Myometrial cell (primary cell): ENCODE measurements around the gene TRIM31. TPM values are rescaled to one million over a fixed set of nuclear protein-coding genes. Genes with fewer than 3 reads are reported as not detected.

Experiments used
- total RNA-seq: library from RNA; depleted of rRNA; stranded (reverse); fragments of >200 nt; gene quantifications from 2 replicates; pipeline ENCODE4 v1.2.3, GENCODE V29; 2015

TRIM31 gene, protein sequence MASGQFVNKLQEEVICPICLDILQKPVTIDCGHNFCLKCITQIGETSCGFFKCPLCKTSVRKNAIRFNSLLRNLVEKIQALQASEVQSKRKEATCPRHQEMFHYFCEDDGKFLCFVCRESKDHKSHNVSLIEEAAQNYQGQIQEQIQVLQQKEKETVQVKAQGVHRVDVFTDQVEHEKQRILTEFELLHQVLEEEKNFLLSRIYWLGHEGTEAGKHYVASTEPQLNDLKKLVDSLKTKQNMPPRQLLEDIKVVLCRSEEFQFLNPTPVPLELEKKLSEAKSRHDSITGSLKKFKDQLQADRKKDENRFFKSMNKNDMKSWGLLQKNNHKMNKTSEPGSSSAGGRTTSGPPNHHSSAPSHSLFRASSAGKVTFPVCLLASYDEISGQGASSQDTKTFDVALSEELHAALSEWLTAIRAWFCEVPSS
- not detected in 2 replicates for total RNA-seq

DNA sequence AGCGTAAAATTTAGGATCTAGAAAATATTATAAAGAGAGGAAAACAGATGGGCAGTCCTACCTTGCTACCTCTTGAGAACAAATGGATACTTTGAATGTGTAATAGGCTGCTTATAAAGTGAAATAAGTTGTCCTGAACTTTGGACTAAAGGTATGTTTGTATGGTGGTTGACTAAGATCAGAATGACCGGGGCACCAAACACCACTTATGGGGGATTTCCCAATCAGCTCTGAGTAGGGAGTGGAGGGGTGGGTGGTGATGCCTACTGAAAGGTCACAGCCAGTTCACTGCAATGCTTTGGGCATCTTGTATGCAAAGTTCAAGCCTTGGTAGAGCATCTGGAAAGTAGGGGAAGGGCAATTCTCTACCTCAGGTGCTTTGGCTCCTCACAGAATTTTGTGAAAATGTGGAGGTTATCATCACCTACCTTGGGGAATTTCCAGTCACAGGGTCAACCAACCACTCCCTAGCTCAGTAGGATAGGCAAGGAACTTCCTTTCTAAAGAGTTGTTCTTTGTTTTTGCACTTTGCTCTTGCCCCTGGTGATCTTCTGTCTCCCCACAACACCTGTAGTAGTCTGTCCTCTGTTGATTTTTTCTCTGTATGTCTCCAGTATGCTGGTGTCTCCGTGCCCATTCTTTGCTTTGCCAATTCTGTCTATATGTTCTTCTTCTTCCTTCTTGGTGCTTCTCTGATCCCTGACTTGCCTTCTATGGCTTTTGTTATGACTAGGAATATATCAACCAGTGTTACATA, at the start of gene TRIM31:
Gene TRIM31 (minus strand): TSS at position 88 of the 757 bp plus-strand sequence. CDS start 285 bp downstream, outside the sequence.

GRCh38 chr6:30160785-30161531, 48.1 kb upstream of the TRIM31 start, which contains the start of gene TRIM10:
Gene TRIM10 (minus strand): TSS chr6:30161211. CDS start chr6:30160858, 353 bp downstream.

DNA sequence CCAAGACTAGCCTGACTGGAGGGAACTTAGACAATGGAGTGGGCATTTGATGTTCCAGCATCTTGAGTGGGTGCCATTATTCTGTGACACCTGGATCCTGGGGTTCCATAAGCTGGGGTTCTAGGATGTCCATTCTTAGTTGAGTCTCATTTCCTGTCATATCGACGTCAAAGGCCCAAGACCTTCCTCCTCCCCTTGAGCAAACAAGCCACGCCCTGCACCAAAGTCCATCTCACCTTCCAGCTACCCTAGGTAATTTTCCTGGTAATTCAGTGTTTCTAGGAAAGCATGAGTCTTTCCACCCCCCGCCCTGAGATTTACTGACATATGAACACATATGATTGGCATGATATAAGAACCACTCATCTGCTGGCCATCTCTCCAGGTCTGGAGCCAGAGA, 22.9 kb upstream of the TRIM31 start, which contains the start of gene TRIM40:
Gene TRIM40 (plus strand): TSS at position 384 of the 400 bp plus-strand sequence. CDS start 897 bp downstream, outside the sequence.

DNA sequence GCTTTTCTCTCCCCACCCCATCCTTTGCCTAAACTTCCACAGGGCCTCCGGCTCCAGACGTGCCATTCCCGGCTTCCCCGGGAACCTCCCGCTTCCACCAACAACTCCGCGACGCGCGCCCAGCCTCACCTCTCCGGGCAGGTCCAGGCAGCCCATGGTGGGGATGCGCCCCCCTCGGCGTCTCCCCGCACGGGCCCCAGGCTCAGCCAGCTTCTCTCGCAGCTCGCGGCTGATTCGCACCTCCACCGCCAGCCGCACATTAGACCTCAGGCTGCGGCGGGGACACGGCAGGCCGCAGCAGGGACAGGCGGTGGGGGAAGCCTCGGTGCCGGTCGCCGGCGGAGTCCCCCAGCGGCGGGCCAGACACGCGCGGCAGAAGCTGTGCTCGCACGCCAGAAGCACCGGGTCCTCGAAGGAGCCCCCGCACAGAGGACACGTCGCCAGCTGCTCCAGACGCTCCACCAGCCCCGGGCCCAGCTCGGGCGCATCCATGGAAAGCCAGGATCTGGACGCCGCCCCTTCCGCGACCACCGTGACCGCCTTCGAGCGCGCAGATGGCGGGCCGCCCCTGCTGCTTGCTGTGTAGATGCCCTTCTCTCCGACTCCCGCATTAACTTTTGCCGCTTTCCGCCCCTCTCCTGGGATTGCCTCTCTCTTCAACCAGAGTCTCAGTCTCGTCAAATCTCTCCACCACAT, 37.6 kb downstream of the TRIM31 start, which contains the start of gene RNF39:
Gene RNF39 (minus strand): TSS at position 676 of the 696 bp plus-strand sequence. CDS start 184 bp downstream, at position 492.

GRCh38 chr6:30066577-30067459, 46.1 kb downstream of the TRIM31 start, which contains the start of gene PPP1R11:
Gene PPP1R11 (plus strand): TSS chr6:30067198. CDS start chr6:30067411, 213 bp downstream.

DNA sequence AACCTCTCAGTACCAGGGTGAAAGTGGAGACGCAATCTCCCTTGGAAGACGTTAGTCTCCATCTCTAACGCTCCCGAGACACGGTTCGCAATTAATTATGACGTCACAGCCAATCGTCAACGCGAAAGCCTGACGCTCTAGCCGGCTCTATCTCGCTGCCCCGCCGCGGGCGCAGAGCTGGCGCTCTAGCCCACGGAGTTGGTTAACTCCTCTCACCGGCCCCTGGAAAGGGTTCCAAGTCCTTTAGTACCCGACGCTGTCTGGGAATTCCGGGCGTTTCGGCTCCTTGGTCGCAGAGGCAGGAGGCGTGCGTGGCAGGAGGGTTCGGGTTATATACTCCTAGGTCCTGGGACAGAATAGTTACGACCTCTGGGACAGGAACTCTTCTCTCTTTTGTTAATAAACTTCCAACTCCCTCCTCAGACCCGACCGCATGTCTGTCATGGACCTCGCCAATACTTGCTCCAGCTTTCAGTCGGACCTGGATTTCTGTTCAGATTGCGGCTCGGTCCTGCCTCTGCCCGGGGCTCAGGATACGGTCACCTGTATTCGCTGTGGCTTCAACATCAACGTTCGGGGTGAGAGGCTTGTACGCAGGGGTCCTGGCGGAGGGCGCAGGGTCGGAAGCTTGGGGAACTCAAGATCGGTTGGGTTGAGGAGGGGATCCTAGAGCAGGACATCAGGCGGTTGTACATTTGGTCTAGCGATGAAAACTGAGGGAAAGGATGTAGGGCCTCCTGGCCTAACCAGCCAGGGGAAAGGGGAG, 51.6 kb downstream of the TRIM31 start, which contains the start of gene POLR1H:
Gene POLR1H (plus strand): TSS at position 174 of the 766 bp plus-strand sequence. CDS start 260 bp downstream, at position 434.

Other genes starting within 250 kb of the TRIM31 start
- 331 and 425 TPM in 2 replicates for gene HLA-A, start 170.6 kb downstream of the TRIM31 start, total RNA-seq
- 33.0 and 40.4 TPM in 2 replicates for gene POLR1H, start 51.8 kb downstream of the TRIM31 start, total RNA-seq
- gene PPP1R11, start 45.9 kb downstream of the TRIM31 start, total RNA-seq = 32.0 and 40.4 TPM in 2 replicates
- not detected in 2 replicates for gene RNF39, start 37.3 kb downstream of the TRIM31 start, total RNA-seq
- gene TRIM40, start 23.1 kb upstream of the TRIM31 start, total RNA-seq = not detected in 2 replicates
- gene TRIM10, start 48.1 kb upstream of the TRIM31 start, total RNA-seq = not detected in 2 replicates
- not detected in 2 replicates for gene TRIM15, start 50.5 kb upstream of the TRIM31 start, total RNA-seq
- gene TRIM26, start 100.3 kb upstream of the TRIM31 start, total RNA-seq = 30.8 and 34.9 TPM in 2 replicates
- 11.2 and 19.5 TPM in 2 replicates for gene TRIM39, start 213.8 kb upstream of the TRIM31 start, total RNA-seq
- 33.7 and 60.1 TPM in 2 replicates for gene RPP21, start 232.1 kb upstream of the TRIM31 start, total RNA-seq